Adrenal gland (tissue), 19 donors: ENCODE data around the gene CTXN2. TPM values are rescaled to one million over a fixed set of nuclear protein-coding genes. Genes with fewer than 3 reads are reported as not detected.

Source experiments
- DNase-seq, 7 donors: peaks; one replicate each; pipeline ENCODE4 v3.0.0-alpha.2; 2019 to 2020
- H3K27ac ChIP-seq, 5 donors: fragments of 200-600 bp; sonication (generic) in 4 of 5; 1 replicate in 3 of 5; 2 replicates in 2 of 5; pipeline versions ENCODE4 v1.5.1 to v1.8.0; 2016 to 2020; ENCODE audit warnings: mild to moderate bottlenecking in 1 of 5
- H3K27me3 ChIP-seq: fragments of 200-600 bp; 2 replicates; pipeline ENCODE4 v1.8.0; 2021
- H3K36me3 ChIP-seq, 2 donors: fragments of 200-600 bp; replicated peaks in 1 of 2; 1 replicate in 1 of 2; 2 replicates in 1 of 2; pipeline versions ENCODE4 v1.5.1 to v1.8.0; 2018 to 2022
- H3K4me1 ChIP-seq, 2 donors: fragments of 200-600 bp; replicated peaks in 1 of 2; 1 replicate in 1 of 2; 2 replicates in 1 of 2; pipeline versions ENCODE4 v1.5.1 to v1.8.0; 2018 to 2021
- H3K4me3 ChIP-seq, 4 donors: fragments of 200-600 bp; sonication (generic) in 3 of 4; one replicate each; pipeline ENCODE4 v1.5.1; 2016 to 2018
- H3K9me3 ChIP-seq, 3 donors: fragments of 200-600 bp; sonication (generic) in 1 of 3; replicated peaks in 1 of 3; 1 replicate in 2 of 3; 2 replicates in 1 of 3; pipeline versions ENCODE4 v1.5.1 to v1.8.0; 2016 to 2021
- POLR2A ChIP-seq, 2 donors: fragments of 450-650 bp; IDR thresholded peaks; one replicate each; pipeline ENCODE4 v1.6.1; 2017; ENCODE audit warnings: antibody characterized with exemption in 2 of 2, mild to moderate bottlenecking in 2 of 2, moderate library complexity in 1 of 2
- WGBS, 4 donors: extraction: QIAGEN DNeasy Blood & Tissue Kit in 2 of 4; methylation state at CpG; one replicate each; pipeline versions ENCODE4 v1.1.5 to v1.1.7; 2013 to 2017; 5-methylcytosine and 5-hydroxymethylcytosine counted together
- intact Hi-C, 2 donors: fragments of 100-400 bp; cut with DNase I; formaldehyde crosslinking; loops; one replicate each; pipeline versions ENCODE4 v1.14.1 to v1.15.0; 2022 to 2023
- long read RNA-seq, 10 donors: library from polyadenylated mRNA in 3 of 10; unstranded in 2 of 10; stranded (forward) in 1 of 10; transcript quantifications; one replicate each; pipeline ENCODE4 v2.0.0 and lab custom pipeline, GENCODE V29; 2021 to 2026
- polyA plus RNA-seq, 3 donors: library from polyadenylated mRNA; stranded (reverse); fragments of 200-250 nt in 2 of 3; fragments of 350-450 nt in 1 of 3; fragmentation: Illumina TruSeq in 1 of 3; extraction: RNeasy Lipid Tissue Mini Kit (QIAGEN cat#74804) in 1 of 3; gene quantifications; one replicate each; pipeline ENCODE4 v1.2.3, GENCODE V29; 2013 to 2014
- total RNA-seq, 9 donors: library from RNA; depleted of rRNA in 4 of 9; stranded (reverse); fragments of >200 nt in 4 of 9; fragments of 120-200 nt in 1 of 9; fragmentation: NEBNext Ultra II Directional in 1 of 9; extraction: Animal tissue kit (Norgen Biotek cat#: 25700) in 1 of 9; gene quantifications; one replicate each; pipeline versions ENCODE4 v1.1.0 to v1.2.4, GENCODE V29; 2013 to 2023
- TF ChIP-seq, protein P1 (sequence below), 6 experiments: fragments of 450-650 bp in 4 of 6; fragments of 200-600 bp in 2 of 6; sonication (generic) in 1 of 6; IDR thresholded peaks; 1 replicate in 5 of 6; 2 replicates in 1 of 6; pipeline versions ENCODE4 v1.5.1 to v1.8.0; 2016 to 2021; ENCODE audit warnings: antibody characterized with exemption in 6 of 6, mild to moderate bottlenecking in 2 of 6, moderate library complexity in 1 of 6
- donor health status: healthy with polysubstance abuse.
- donor health status: Bipolar disorder and iron deficiency.
- donor health status: DM: yes; HTN: yes; CAD: no.
- donor health status: DM: no; HTN: no; CAD: no.
- donor health status: DM: no; HTN: no; CAD: no.
- donor health status: DM: yes; HTN: yes; CAD: no.

The CTXN2 gene
- under 1 TPM in 1 of 9 donors, not detected in 8; 0.22 TPM for total RNA-seq
- under 1 TPM; 0.03 to 0.09 (median 0.08) TPM for polyA plus RNA-seq
- long read RNA-seq, donor 1 = 0 reads
- long read RNA-seq, donor 2 = 0 reads
- long read RNA-seq, donor 3 = 0 reads
- long read RNA-seq, donor 4, partial matches to known transcripts = 0 of 1 reads
- long read RNA-seq, donor 4, other reads (novel, unspliced or antisense) = 1 of 1 reads
- long read RNA-seq, donor 5, partial matches to known transcripts = 0 of 1 reads
- long read RNA-seq, donor 5, other reads (novel, unspliced or antisense) = 1 of 1 reads
- long read RNA-seq, donor 6 = 0 reads
- long read RNA-seq, donor 7 = 0 reads
- long read RNA-seq, donor 8 = 0 reads
- long read RNA-seq, donor 9 = 0 reads
- long read RNA-seq, donor 10 = 0 reads

DNA sequence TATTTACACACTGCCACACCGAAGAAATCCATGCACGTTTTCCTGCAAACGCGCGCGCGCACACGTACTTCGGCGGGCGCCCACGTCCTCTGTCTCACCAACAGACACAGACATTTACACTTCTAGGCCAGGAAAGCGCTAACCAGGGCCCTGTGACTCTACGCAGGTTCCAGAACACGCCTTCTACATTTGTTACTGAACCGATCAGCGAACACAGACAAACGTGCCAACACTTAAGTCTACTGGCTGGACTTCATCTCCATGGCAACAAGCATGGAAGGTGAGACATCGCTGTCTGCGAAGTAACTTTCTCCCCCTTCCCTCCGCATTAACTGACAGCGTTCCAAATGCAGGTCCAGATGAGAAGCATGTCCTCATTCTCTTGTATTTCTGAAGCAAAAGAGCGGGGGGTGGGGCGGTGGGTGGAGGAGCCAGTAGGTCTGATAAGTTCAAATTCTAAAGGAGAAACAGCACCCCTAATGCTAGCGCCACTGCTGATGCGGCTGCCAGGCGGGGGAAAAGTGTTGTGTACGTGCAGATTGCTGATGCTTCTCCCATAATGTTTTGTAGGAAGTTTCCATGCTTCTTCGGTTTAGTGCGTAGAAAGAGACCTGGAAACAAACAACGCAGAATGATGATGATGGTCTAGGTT lies at the start of gene CTXN2:
Gene CTXN2, plus strand, starts transcription at position 92 of the 652 bp plus-strand sequence. CDS start 9,636 bp downstream, outside the sequence.
- no peaks in the 10 kb centered on the region for H3K9me3 ChIP-seq
- intact Hi-C loops = no loop called here
- peaks cover 3 to 8% of the 10 kb centered on the region in 2 donors for H3K4me1 ChIP-seq
- DNase-seq = no peak
- no peak within 1 kb of the TSS for H3K4me3 ChIP-seq
- TF ChIP-seq, protein P1, sequence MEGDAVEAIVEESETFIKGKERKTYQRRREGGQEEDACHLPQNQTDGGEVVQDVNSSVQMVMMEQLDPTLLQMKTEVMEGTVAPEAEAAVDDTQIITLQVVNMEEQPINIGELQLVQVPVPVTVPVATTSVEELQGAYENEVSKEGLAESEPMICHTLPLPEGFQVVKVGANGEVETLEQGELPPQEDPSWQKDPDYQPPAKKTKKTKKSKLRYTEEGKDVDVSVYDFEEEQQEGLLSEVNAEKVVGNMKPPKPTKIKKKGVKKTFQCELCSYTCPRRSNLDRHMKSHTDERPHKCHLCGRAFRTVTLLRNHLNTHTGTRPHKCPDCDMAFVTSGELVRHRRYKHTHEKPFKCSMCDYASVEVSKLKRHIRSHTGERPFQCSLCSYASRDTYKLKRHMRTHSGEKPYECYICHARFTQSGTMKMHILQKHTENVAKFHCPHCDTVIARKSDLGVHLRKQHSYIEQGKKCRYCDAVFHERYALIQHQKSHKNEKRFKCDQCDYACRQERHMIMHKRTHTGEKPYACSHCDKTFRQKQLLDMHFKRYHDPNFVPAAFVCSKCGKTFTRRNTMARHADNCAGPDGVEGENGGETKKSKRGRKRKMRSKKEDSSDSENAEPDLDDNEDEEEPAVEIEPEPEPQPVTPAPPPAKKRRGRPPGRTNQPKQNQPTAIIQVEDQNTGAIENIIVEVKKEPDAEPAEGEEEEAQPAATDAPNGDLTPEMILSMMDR (IDR thresholded peaks at IDR 0.05) = no peak
- TF ChIP-seq POLR2A (IDR thresholded peaks at IDR 0.05) = no peak
- 8 to 16% (median 12%) methylated on average over 31 of the region's 31 CpGs for WGBS, 4 donors
- no peaks in the 10 kb centered on the region for H3K27me3 ChIP-seq
- no peak within 1 kb of the TSS for H3K27ac ChIP-seq
- H3K36me3 ChIP-seq = no peaks in the 10 kb centered on the region

DNA sequence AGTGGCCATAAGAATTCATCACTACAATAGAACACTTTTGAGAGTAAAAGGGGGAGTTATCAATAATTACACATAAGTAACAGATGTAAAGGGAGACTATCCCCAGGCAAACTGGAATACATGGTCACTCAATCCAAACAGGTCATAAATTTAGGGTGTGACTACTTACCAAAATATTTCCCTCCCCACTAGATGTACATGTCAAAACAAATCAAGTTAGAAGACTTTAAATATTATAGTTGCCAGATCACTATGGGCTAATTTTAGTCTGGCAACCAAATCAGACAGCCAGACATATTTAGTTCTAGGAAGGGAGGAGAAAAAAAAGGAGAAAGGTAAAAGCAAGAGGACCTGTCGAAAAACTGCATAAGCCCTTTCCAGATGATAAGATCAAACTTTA lies 47.6 kb upstream of the CTXN2 start:
- intact Hi-C loops = no loop called here
- H3K36me3 ChIP-seq = no peaks in the 10 kb centered on the region
- H3K27ac ChIP-seq = no peak overlapping the region
- no peaks in the 10 kb centered on the region for H3K9me3 ChIP-seq
- H3K4me1 ChIP-seq = peaks cover 13 to 17% of the 10 kb centered on the region in 2 donors
- WGBS, 4 donors = 83 to 96% (median 91%) methylated on average over 1 of the region's 1 CpG
- H3K4me3 ChIP-seq = no peak overlapping the region
- H3K27me3 ChIP-seq = no peaks in the 10 kb centered on the region
- DNase-seq = no peak
- TF ChIP-seq POLR2A (IDR thresholded peaks at IDR 0.05) = no peak
- TF ChIP-seq, protein P1 (IDR thresholded peaks at IDR 0.05) = no peak

DNA sequence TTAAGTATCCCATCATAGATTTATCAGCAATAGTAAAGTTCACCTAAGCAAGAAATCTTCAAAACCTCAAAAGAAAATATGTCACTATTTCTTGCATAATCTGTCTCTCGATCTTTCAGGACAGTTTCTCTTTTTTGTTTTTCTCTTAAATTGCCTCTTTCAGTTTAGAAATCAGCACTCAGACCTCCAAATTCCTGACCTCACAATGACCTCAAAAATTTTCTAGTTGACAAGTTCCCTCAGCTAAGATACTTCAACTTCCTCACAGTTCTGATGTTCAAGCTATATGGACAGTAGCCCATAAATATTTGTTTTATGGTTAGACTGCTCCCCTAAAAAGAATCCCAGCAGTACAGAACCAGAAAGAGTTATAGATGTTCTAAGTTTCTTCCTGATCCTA lies 46.6 kb upstream of the CTXN2 start:
- intact Hi-C loops = no loop called here
- H3K27me3 ChIP-seq = no peaks in the 10 kb centered on the region
- H3K9me3 ChIP-seq = no peaks in the 10 kb centered on the region
- no peak for TF ChIP-seq POLR2A (IDR thresholded peaks at IDR 0.05)
- TF ChIP-seq, protein P1 (IDR thresholded peaks at IDR 0.05) = no peak
- H3K4me3 ChIP-seq = no peak overlapping the region
- no peaks in the 10 kb centered on the region for H3K36me3 ChIP-seq
- H3K4me1 ChIP-seq = peaks cover 13 to 17% of the 10 kb centered on the region in 2 donors
- DNase-seq = no peak
- no peak overlapping the region for H3K27ac ChIP-seq
- WGBS, 4 donors = 4 to 16% (median 11%) methylated on average over 1 of the region's 1 CpG

GRCh38 chr15:48145923-48146322 lies 45.5 kb upstream of the CTXN2 start:
- intact Hi-C loops = no loop called here
- Histone ChIP-seq H3K27ac (no peak overlapping the region), H3K4me1 (peaks cover 13 to 17% of the 10 kb centered on the region in 2 donors), H3K4me3 (no peak overlapping the region), H3K36me3 (no peaks in the 10 kb centered on the region), H3K27me3 (no peaks in the 10 kb centered on the region), H3K9me3 (no peaks in the 10 kb centered on the region)
- DNase-seq = no peak
- TF ChIP-seq, protein P1 (IDR thresholded peaks at IDR 0.05) = no peak
- TF ChIP-seq POLR2A (IDR thresholded peaks at IDR 0.05) = no peak
